Mesothelial cell of epicardium (in vitro differentiated cells): ENCODE data around the gene CSNK1G1. TPM values are rescaled to one million over a fixed set of nuclear protein-coding genes. Genes with fewer than 3 reads are reported as not detected.

Experiments
- DNase-seq, 2 experiments: peaks; one replicate each; pipeline ENCODE4 v3.0.0; 2021; ENCODE audit warnings: low spot score in 2 of 2; ENCODE audit not compliant: unreplicated experiment in 2 of 2
- H3K27ac Mint-ChIP-seq: 2 replicates; pipeline ENCODE4 v1.8.0; 2021; ENCODE audit warnings: mixed read lengths
- H3K27me3 Mint-ChIP-seq: 2 replicates; pipeline ENCODE4 v1.8.0; 2021; ENCODE audit warnings: low read depth, mixed read lengths
- H3K36me3 Mint-ChIP-seq: 2 replicates; pipeline ENCODE4 v1.8.0; 2021; ENCODE audit warnings: mixed read lengths
- H3K4me1 Mint-ChIP-seq: 2 replicates; pipeline ENCODE4 v1.8.0; 2021; ENCODE audit warnings: mixed read lengths
- H3K4me3 Mint-ChIP-seq: 2 replicates; pipeline ENCODE4 v1.8.0; 2021; ENCODE audit warnings: mild to moderate bottlenecking, moderate library complexity, mixed read lengths
- H3K9me3 Mint-ChIP-seq: 2 replicates; pipeline ENCODE4 v1.8.0; 2021; ENCODE audit warnings: mixed read lengths
- CTCF ChIP-seq: fragments of 200-600 bp; sonication (generic); IDR thresholded peaks from one replicate; pipeline ENCODE4 v1.5.0; 2021; ENCODE audit warnings: antibody characterized with exemption; ENCODE audit not compliant: unreplicated experiment
- total RNA-seq: library from RNA; stranded (reverse); gene quantifications from 3 replicates; pipeline ENCODE4 v1.2.1, GENCODE V29; 2021

CSNK1G1 gene
- total RNA-seq, 1 donor from 2014 or later = 27.1 TPM

- peaks cover 9% of the 10 kb centered on the region for H3K36me3 Mint-ChIP-seq
- H3K27ac Mint-ChIP-seq = no peak overlapping the region
- H3K9me3 Mint-ChIP-seq = no peaks in the 10 kb centered on the region
- H3K27me3 Mint-ChIP-seq = no peaks in the 10 kb centered on the region
- H3K4me3 Mint-ChIP-seq = no peak overlapping the region
- no peak for DNase-seq
- peaks cover 1% of the 10 kb centered on the region for H3K4me1 Mint-ChIP-seq
- TF ChIP-seq CTCF = no peak
Measured at GRCh38 chr15:64211696-64212095, 144.3 kb downstream of the CSNK1G1 start.

GRCh38 chr15:64210371-64210770, 145.6 kb downstream of the CSNK1G1 start:
- Mint-ChIP-seq H3K4me1 (peaks cover 1% of the 10 kb centered on the region), H3K27ac (no peak overlapping the region), H3K36me3 (peaks cover 4% of the 10 kb centered on the region), H3K4me3 (no peak overlapping the region), H3K9me3 (no peaks in the 10 kb centered on the region), H3K27me3 (no peaks in the 10 kb centered on the region)
- no peak for TF ChIP-seq CTCF
- DNase-seq = no peak

GRCh38 chr15:64209680-64210334, 146.2 kb downstream of the CSNK1G1 start:
- Mint-ChIP-seq H3K9me3 (no peaks in the 10 kb centered on the region), H3K27ac (no peak overlapping the region), H3K36me3 (peaks cover 4% of the 10 kb centered on the region), H3K4me3 (no peak overlapping the region), H3K27me3 (no peaks in the 10 kb centered on the region), H3K4me1 (peaks cover 1% of the 10 kb centered on the region)
- no peak for DNase-seq
- TF ChIP-seq CTCF = peak; percentile 61

GRCh38 chr15:64205202-64205601, 150.8 kb downstream of the CSNK1G1 start:
- Mint-ChIP-seq H3K27ac (no peak overlapping the region), H3K4me1 (peaks cover 1% of the 10 kb centered on the region), H3K27me3 (no peaks in the 10 kb centered on the region), H3K36me3 (peaks cover 15% of the 10 kb centered on the region), H3K4me3 (no peak overlapping the region), H3K9me3 (no peaks in the 10 kb centered on the region)
- TF ChIP-seq CTCF = no peak
- no peak for DNase-seq

GRCh38 chr15:64197425-64197824, 158.5 kb downstream of the CSNK1G1 start:
- no peak for DNase-seq
- H3K4me3 Mint-ChIP-seq = no peak overlapping the region
- peaks cover 15% of the 10 kb centered on the region for H3K36me3 Mint-ChIP-seq
- TF ChIP-seq CTCF = no peak
- no peaks in the 10 kb centered on the region for H3K27me3 Mint-ChIP-seq
- no peak overlapping the region for H3K27ac Mint-ChIP-seq
- no peaks in the 10 kb centered on the region for H3K4me1 Mint-ChIP-seq
- no peaks in the 10 kb centered on the region for H3K9me3 Mint-ChIP-seq
